GM19397 (cell line): ENCODE data around the gene ANKFN1.
"Not testable (repeated sequence)": the region's sequence is repeated elsewhere in the genome, so short reads cannot be mapped to it uniquely, and the experiment has no call there.

ENCODE experiments used
- ATAC-seq: cut with Tn5 transposase; IDR thresholded peaks from one replicate; pipeline ENCODE4 v1.9.1; 2021; ENCODE audit warnings: mild to moderate bottlenecking, moderate library complexity; ENCODE audit not compliant: unreplicated experiment

Gene ANKFN1

GRCh38 chr17:56269556-56270389 lies 116.5 kb downstream of the ANKFN1 start:
- ATAC-seq, result no peak

- ATAC-seq, result no peak
Observed at GRCh38 chr17:56274491-56274890, 121.2 kb downstream of the ANKFN1 start.

- ATAC-seq, result no peak
Observed at GRCh38 chr17:56284482-56284881, 131.2 kb downstream of the ANKFN1 start.

- ATAC-seq, result not testable (repeated sequence)
Observed at GRCh38 chr17:56288786-56289185, 135.5 kb downstream of the ANKFN1 start.

GRCh38 chr17:56289321-56289720 lies 136.0 kb downstream of the ANKFN1 start:
- no peak for ATAC-seq

- no peak for ATAC-seq
Observed at GRCh38 chr17:56290101-56290801, 137.0 kb downstream of the ANKFN1 start.

- no peak for ATAC-seq
Observed at GRCh38 chr17:56290802-56291118, 137.5 kb downstream of the ANKFN1 start.

GRCh38 chr17:56291226-56291805 lies 138.0 kb downstream of the ANKFN1 start:
- ATAC-seq, result no peak

- no peak for ATAC-seq
Observed at GRCh38 chr17:56292010-56292409, 138.7 kb downstream of the ANKFN1 start.

- ATAC-seq, result no peak
Observed at GRCh38 chr17:56292578-56292977, 139.3 kb downstream of the ANKFN1 start.

GRCh38 chr17:56297184-56297583 lies 143.9 kb downstream of the ANKFN1 start:
- no peak for ATAC-seq

- ATAC-seq, result no peak
Observed at GRCh38 chr17:56298846-56299245, 145.6 kb downstream of the ANKFN1 start.

GRCh38 chr17:56300144-56300543 lies 146.9 kb downstream of the ANKFN1 start:
- no peak for ATAC-seq

GRCh38 chr17:56305007-56305406 lies 151.7 kb downstream of the ANKFN1 start:
- ATAC-seq, result no peak

GRCh38 chr17:56309897-56310296 lies 156.6 kb downstream of the ANKFN1 start:
- ATAC-seq, result no peak

- ATAC-seq, result no peak
Observed at GRCh38 chr17:56310782-56311181, 157.5 kb downstream of the ANKFN1 start.

GRCh38 chr17:56313201-56313600 lies 159.9 kb downstream of the ANKFN1 start:
- ATAC-seq, result no peak

GRCh38 chr17:56314026-56314425 lies 160.8 kb downstream of the ANKFN1 start:
- ATAC-seq, result no peak

- no peak for ATAC-seq
Observed at GRCh38 chr17:56314984-56315602, 161.8 kb downstream of the ANKFN1 start.

- no peak for ATAC-seq
Observed at GRCh38 chr17:56316604-56317003, 163.3 kb downstream of the ANKFN1 start.

GRCh38 chr17:56317351-56318208 lies 164.3 kb downstream of the ANKFN1 start:
- ATAC-seq, result no peak
